ENCODE measurements around the gene EIF3C. TPM values are rescaled to one million over a fixed set of nuclear protein-coding genes. Genes with fewer than 3 reads are reported as not detected.
A peak's percentile ranks its signal among the peaks of the same experiment; 100 is the strongest.
"Not testable (repeated sequence)": the region's sequence is repeated elsewhere in the genome, so short reads cannot be mapped to it uniquely, and the experiment has no call there.

EIF3C gene
- total RNA-seq, 1 experiment from 2014 or later = 1,537 TPM

DNA sequence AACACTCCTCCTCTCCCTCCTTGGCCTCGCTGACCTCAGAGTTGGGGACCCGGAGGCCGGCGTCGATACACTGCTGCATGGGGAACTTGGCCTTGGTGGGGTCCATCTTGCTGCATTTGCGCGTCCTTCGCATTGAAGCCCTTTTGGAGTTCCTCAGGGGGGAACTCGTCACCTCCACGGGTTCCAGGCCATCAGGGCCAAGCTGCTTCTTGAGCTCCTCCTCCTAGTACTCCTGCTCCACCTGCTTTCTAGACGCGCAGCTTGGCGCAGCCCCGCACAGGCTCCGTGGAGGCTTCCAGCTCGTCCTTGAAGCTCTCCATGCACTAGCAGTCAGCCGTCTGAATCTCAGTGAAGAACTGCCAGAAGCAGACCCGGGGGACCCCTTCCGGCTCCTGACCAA lies 10.9 kb upstream of the EIF3C start:
- H3K4me1 Mint-ChIP-seq (ENCODE audit: low read depth, unreplicated experiment); H3K36me3 Mint-ChIP-seq (ENCODE audit: insufficient read depth, unreplicated experiment); H3K9me3 Mint-ChIP-seq (ENCODE audit: low read depth, unreplicated experiment); intact Hi-C loops (cut with micrococcal nuclease; ENCODE audit: unreplicated experiment); H3K4me3 Mint-ChIP-seq (ENCODE audit: low read depth, unreplicated experiment); BruUV-seq (replicated peaks); DNase-seq; H3K27me3 Mint-ChIP-seq (ENCODE audit: unreplicated experiment); H3K27ac Mint-ChIP-seq (ENCODE audit: unreplicated experiment); CTCF ChIA-PET: not testable (repeated sequence)

DNA sequence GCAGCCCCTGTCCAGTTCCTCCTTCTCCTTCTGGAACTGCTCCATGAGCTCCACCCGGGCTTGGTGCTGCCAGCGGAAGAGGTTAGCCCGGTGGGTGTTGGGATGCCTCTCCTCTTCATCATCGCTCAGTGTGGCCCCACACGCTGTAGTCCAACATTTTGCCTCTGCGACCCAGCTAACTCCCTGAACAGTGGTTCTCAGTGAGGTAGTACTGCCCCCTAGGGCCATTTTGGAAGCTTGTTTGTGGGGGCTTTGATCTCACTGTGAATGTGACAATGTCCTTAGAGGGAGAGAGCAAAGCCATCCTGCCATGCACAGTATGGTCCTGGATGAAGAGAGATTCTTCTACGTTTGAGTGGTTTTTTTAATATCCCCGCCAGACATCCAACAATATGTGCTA lies 9.9 kb upstream of the EIF3C start:
- H3K9me3 Mint-ChIP-seq (ENCODE audit: low read depth, unreplicated experiment); H3K4me3 Mint-ChIP-seq (ENCODE audit: low read depth, unreplicated experiment); CTCF ChIA-PET; H3K4me1 Mint-ChIP-seq (ENCODE audit: low read depth, unreplicated experiment); H3K27ac Mint-ChIP-seq (ENCODE audit: unreplicated experiment); H3K36me3 Mint-ChIP-seq (ENCODE audit: insufficient read depth, unreplicated experiment); intact Hi-C loops (cut with micrococcal nuclease; ENCODE audit: unreplicated experiment); BruUV-seq (replicated peaks); H3K27me3 Mint-ChIP-seq (ENCODE audit: unreplicated experiment); DNase-seq: not testable (repeated sequence)

DNA sequence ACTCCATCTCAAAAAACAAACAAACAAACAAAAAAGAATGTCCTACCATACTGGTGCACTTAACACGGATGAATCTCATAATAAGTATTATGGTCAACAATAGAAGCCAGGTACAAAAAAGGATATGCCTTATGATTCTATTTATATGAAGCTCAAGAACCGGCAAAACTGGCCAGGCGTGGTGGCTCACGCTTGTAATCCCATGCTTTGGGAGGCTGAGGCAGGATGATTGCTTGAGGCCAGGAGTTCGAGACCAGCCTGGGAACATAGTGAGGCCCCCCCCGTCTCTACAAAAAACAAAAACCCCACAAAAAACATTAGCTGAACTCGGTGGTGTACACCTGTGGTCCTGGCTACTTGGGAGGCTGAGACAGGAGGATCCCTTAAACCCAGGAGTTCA lies 7.0 kb upstream of the EIF3C start:
- not testable (repeated sequence) for H3K27me3 Mint-ChIP-seq (ENCODE audit: unreplicated experiment)

DNA sequence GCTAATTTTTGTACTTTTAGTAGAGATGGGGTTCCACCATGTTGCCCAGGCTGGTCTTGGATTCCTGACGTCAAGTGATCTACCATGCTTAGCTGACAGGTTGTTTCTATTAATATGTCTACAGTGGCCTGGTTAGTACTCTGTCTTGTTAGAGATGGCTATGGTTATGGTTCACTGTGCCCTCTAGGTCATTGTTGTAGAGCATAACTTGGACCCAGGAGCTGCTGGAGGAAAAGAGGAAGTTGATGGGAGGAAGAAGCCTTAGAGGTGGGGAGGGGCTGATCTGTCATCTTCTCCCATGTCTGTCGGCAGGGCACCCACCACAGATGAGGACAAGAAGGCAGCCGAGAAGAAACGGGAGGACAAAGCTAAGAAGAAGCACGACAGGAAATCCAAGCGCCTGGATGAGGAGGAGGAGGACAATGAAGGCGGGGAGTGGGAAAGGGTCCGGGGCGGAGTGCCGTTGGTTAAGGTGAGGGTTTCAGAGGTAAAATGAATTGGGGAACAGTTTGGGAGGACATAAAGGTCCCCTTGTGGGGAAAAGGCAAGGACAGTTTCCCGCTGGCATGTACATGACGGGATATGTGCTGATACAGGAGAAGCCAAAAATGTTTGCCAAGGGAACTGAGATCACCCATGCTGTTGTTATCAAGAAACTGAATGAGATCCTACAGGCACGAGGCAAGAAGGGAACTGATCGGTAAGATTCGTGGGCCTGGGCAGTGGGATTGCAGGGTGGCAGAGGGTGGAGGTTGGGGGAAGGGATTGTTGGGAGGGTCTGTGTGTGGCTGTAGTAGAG lies 11.8 kb downstream of the EIF3C start:
- CTCF ChIA-PET; intact Hi-C loops (cut with micrococcal nuclease; ENCODE audit: unreplicated experiment); H3K27me3 Mint-ChIP-seq (ENCODE audit: unreplicated experiment); H3K27ac Mint-ChIP-seq (ENCODE audit: unreplicated experiment); H3K9me3 Mint-ChIP-seq (ENCODE audit: low read depth, unreplicated experiment); DNase-seq; H3K4me1 Mint-ChIP-seq (ENCODE audit: low read depth, unreplicated experiment); H3K4me3 Mint-ChIP-seq (ENCODE audit: low read depth, unreplicated experiment); H3K36me3 Mint-ChIP-seq (ENCODE audit: insufficient read depth, unreplicated experiment): not testable (repeated sequence)
- TSS peak; percentile 55 for BruUV-seq (replicated peaks)

More for the DNA sequence above, 7.0 kb upstream of the EIF3C start:
- BruUV-seq (replicated peaks); H3K27ac Mint-ChIP-seq (ENCODE audit: unreplicated experiment); H3K4me3 Mint-ChIP-seq (ENCODE audit: low read depth, unreplicated experiment); CTCF ChIA-PET; intact Hi-C loops (cut with micrococcal nuclease; ENCODE audit: unreplicated experiment); H3K36me3 Mint-ChIP-seq (ENCODE audit: insufficient read depth, unreplicated experiment); H3K9me3 Mint-ChIP-seq (ENCODE audit: low read depth, unreplicated experiment); H3K4me1 Mint-ChIP-seq (ENCODE audit: low read depth, unreplicated experiment); DNase-seq: not testable (repeated sequence)

GRCh38 chr16:28731253-28731652 lies 20.0 kb downstream of the EIF3C start:
- H3K27ac Mint-ChIP-seq (ENCODE audit: unreplicated experiment); H3K4me1 Mint-ChIP-seq (ENCODE audit: low read depth, unreplicated experiment); H3K36me3 Mint-ChIP-seq (ENCODE audit: insufficient read depth, unreplicated experiment); H3K4me3 Mint-ChIP-seq (ENCODE audit: low read depth, unreplicated experiment); H3K9me3 Mint-ChIP-seq (ENCODE audit: low read depth, unreplicated experiment); BruUV-seq (replicated peaks); intact Hi-C loops (cut with micrococcal nuclease; ENCODE audit: unreplicated experiment); H3K27me3 Mint-ChIP-seq (ENCODE audit: unreplicated experiment); DNase-seq; CTCF ChIA-PET: not testable (repeated sequence)

- H3K27ac Mint-ChIP-seq (ENCODE audit: unreplicated experiment); BruUV-seq (replicated peaks); H3K4me1 Mint-ChIP-seq (ENCODE audit: low read depth, unreplicated experiment); intact Hi-C loops (cut with micrococcal nuclease; ENCODE audit: unreplicated experiment); H3K27me3 Mint-ChIP-seq (ENCODE audit: unreplicated experiment); H3K9me3 Mint-ChIP-seq (ENCODE audit: low read depth, unreplicated experiment); H3K4me3 Mint-ChIP-seq (ENCODE audit: low read depth, unreplicated experiment); DNase-seq; CTCF ChIA-PET; H3K36me3 Mint-ChIP-seq (ENCODE audit: insufficient read depth, unreplicated experiment): not testable (repeated sequence)
These were observed 21.3 kb downstream of the EIF3C start for GRCh38 chr16:28732455-28733124.

GRCh38 chr16:28739787-28740186 lies 28.5 kb downstream of the EIF3C start:
- H3K9me3 Mint-ChIP-seq (ENCODE audit: low read depth, unreplicated experiment); H3K4me3 Mint-ChIP-seq (ENCODE audit: low read depth, unreplicated experiment); H3K27me3 Mint-ChIP-seq (ENCODE audit: unreplicated experiment); H3K4me1 Mint-ChIP-seq (ENCODE audit: low read depth, unreplicated experiment); BruUV-seq (replicated peaks); H3K27ac Mint-ChIP-seq (ENCODE audit: unreplicated experiment); H3K36me3 Mint-ChIP-seq (ENCODE audit: insufficient read depth, unreplicated experiment); intact Hi-C loops (cut with micrococcal nuclease; ENCODE audit: unreplicated experiment); DNase-seq; CTCF ChIA-PET: not testable (repeated sequence)

DNA sequence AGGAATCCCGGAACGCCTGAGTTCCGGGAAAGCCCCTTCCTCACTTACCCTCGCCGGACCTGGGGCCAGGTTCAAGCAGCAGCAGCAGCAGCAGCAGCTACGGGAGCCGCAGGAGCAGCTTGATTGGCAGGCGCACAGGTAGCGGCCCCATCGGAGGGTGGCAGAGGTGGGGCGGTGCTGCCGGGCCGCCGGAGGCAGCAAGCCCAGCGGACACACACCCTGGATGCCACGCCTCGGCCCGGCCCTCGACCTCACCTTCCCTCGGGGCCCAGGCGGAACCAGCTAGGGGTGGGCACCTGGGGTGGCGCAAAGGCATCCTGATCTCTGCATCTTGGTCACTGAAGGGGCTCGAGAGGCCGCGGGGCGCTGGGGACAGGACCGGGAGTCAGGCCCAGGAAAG lies 29.4 kb downstream of the EIF3C start:
- H3K4me1 Mint-ChIP-seq (ENCODE audit: low read depth, unreplicated experiment); H3K4me3 Mint-ChIP-seq (ENCODE audit: low read depth, unreplicated experiment); CTCF ChIA-PET; H3K27ac Mint-ChIP-seq (ENCODE audit: unreplicated experiment); intact Hi-C loops (cut with micrococcal nuclease; ENCODE audit: unreplicated experiment); DNase-seq; H3K36me3 Mint-ChIP-seq (ENCODE audit: insufficient read depth, unreplicated experiment); H3K9me3 Mint-ChIP-seq (ENCODE audit: low read depth, unreplicated experiment); H3K27me3 Mint-ChIP-seq (ENCODE audit: unreplicated experiment); BruUV-seq (replicated peaks): not testable (repeated sequence)

DNA sequence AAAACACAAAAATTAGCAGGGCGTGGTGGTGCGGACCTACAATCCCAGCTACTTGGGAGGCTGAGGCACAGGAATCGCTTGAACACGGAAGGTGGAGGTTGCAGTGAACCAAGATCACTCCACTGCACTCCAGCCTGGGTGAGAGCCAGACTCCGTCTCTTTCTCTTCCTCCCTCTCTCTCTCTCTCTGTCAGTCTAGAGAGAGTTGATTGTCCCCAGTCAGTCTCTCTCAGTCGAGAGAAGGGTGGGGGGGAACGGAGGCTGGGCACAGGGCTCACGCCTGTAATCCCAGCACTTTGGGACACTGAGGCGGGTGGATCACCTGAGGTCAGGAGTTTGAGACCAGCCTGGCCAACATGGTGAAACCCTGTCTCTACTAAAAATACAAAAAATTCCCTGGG lies 30.0 kb downstream of the EIF3C start:
- H3K27me3 Mint-ChIP-seq (ENCODE audit: unreplicated experiment); BruUV-seq (replicated peaks); CTCF ChIA-PET; DNase-seq; H3K9me3 Mint-ChIP-seq (ENCODE audit: low read depth, unreplicated experiment); H3K36me3 Mint-ChIP-seq (ENCODE audit: insufficient read depth, unreplicated experiment); H3K27ac Mint-ChIP-seq (ENCODE audit: unreplicated experiment); H3K4me1 Mint-ChIP-seq (ENCODE audit: low read depth, unreplicated experiment); intact Hi-C loops (cut with micrococcal nuclease; ENCODE audit: unreplicated experiment); H3K4me3 Mint-ChIP-seq (ENCODE audit: low read depth, unreplicated experiment): not testable (repeated sequence)

GRCh38 chr16:28746618-28747350 lies 35.5 kb downstream of the EIF3C start:
- H3K9me3 Mint-ChIP-seq (ENCODE audit: low read depth, unreplicated experiment); H3K4me3 Mint-ChIP-seq (ENCODE audit: low read depth, unreplicated experiment); H3K27me3 Mint-ChIP-seq (ENCODE audit: unreplicated experiment); CTCF ChIA-PET; H3K36me3 Mint-ChIP-seq (ENCODE audit: insufficient read depth, unreplicated experiment); H3K27ac Mint-ChIP-seq (ENCODE audit: unreplicated experiment); BruUV-seq (replicated peaks); H3K4me1 Mint-ChIP-seq (ENCODE audit: low read depth, unreplicated experiment); DNase-seq; intact Hi-C loops (cut with micrococcal nuclease; ENCODE audit: unreplicated experiment): not testable (repeated sequence)
